ENCODE data around the gene MTAP.

DNA sequence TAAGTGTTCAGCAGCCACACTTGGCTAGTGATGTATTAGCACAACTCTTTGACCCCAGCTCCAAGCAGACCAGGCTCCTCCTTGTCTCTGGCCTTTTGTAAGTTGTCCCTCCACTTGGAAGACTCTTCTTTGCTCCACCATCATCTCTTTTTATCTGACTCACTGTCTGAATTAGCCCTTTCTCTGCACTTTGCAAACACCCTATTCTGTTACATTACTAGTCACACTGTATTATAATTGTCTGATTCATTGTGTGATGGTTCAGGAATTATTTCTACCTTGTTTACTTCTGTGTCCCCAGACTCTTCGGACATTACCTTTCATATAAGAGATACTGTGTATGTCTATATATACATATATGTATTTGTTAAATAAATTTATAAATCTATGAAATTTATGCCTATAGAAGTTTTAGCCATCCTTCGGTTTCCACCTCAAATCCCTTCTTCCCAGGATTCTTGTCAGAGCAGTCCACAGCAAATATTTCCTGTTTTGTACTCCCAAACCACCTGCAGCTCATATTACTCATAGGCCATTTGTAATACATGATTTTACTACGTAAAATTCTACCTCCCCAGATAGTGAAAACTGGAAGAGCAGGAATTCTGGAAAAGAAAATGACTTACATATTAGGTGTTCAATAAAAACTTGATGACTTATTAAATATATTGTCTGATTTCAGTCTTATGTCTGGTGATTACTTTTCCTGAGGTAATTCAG lies 69.0 kb downstream of the MTAP start:
- TF ChIP-seq, protein P1, sequence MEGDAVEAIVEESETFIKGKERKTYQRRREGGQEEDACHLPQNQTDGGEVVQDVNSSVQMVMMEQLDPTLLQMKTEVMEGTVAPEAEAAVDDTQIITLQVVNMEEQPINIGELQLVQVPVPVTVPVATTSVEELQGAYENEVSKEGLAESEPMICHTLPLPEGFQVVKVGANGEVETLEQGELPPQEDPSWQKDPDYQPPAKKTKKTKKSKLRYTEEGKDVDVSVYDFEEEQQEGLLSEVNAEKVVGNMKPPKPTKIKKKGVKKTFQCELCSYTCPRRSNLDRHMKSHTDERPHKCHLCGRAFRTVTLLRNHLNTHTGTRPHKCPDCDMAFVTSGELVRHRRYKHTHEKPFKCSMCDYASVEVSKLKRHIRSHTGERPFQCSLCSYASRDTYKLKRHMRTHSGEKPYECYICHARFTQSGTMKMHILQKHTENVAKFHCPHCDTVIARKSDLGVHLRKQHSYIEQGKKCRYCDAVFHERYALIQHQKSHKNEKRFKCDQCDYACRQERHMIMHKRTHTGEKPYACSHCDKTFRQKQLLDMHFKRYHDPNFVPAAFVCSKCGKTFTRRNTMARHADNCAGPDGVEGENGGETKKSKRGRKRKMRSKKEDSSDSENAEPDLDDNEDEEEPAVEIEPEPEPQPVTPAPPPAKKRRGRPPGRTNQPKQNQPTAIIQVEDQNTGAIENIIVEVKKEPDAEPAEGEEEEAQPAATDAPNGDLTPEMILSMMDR (IDR thresholded peaks at IDR 0.05), result no peak
- TF ChIP-seq POLR2AphosphoS5 (IDR thresholded peaks at IDR 0.05) (no peak), POLR2A (IDR thresholded peaks at IDR 0.05) (no peak)

All from breast epithelium (tissue), 3 donors.